H1 (cell line): ENCODE results near the gene CDH2. TPM values are rescaled to one million over a fixed set of nuclear protein-coding genes. Genes with fewer than 3 reads are reported as not detected.

Experiments used
- CTCF ChIA-PET: fragments of 300-600 bp; sonication (Branson Sonifier 250); formaldehyde crosslinking; loops from one replicate; lab custom pipeline; 2021; ENCODE audit not compliant: partially characterized antibody; lab: Charles Lee
- POLR2A ChIA-PET: fragments of 300-600 bp; sonication (Branson Sonifier 250); formaldehyde crosslinking; loops from one replicate; lab custom pipeline; 2021; ENCODE audit warnings: inconsistent platforms; ENCODE audit not compliant: partially characterized antibody; lab: Charles Lee
- DNase-seq, 2 experiments: peaks; one replicate each; pipeline versions ENCODE4 v3.0.0 to v3.0.0-alpha.2; 2010 to 2022; ENCODE audit warnings: low spot score in 2 of 2, low read depth in 1 of 2, mixed read lengths in 1 of 2
- FAIRE-seq: peaks from 2 replicates; lab custom pipeline; 2011; peaks lifted over from hg19 to GRCh38; lab: Jason Lieb, UNC
- H2AFZ ChIP-seq: 2 replicates; pipeline ENCODE4 v1.8.1; 2012; ENCODE audit warnings: low read length, inconsistent platforms
- H2AK5ac ChIP-seq: 2 replicates; pipeline ENCODE4 v1.6.1; 2013; ENCODE audit warnings: low read depth, low read length
- H2BK120ac ChIP-seq: replicated peaks from 2 replicates; pipeline ENCODE3; 2013; ENCODE audit warnings: low read depth, low read length, inconsistent platforms
- H2BK12ac ChIP-seq: 2 replicates; pipeline ENCODE4 v1.6.1; 2013; ENCODE audit warnings: low read depth, low read length
- H2BK15ac ChIP-seq: 2 replicates; pipeline ENCODE4 v1.6.1; 2013; ENCODE audit warnings: low read length
- H2BK20ac ChIP-seq: 2 replicates; pipeline ENCODE4 v1.6.1; 2013; ENCODE audit warnings: low read length
- H2BK5ac ChIP-seq: 2 replicates; pipeline ENCODE4 v1.6.1; 2013; ENCODE audit warnings: low read depth, low read length
- H3K14ac ChIP-seq: 2 replicates; pipeline ENCODE4 v1.6.1; 2013; ENCODE audit warnings: inconsistent platforms; ENCODE audit not compliant: insufficient read length
- H3K18ac ChIP-seq: 2 replicates; pipeline ENCODE4 v1.6.1; 2013; ENCODE audit warnings: low read length; ENCODE audit errors: extremely low read depth
- H3K23ac ChIP-seq: 2 replicates; pipeline ENCODE4 v1.6.1; 2013; ENCODE audit warnings: inconsistent platforms; ENCODE audit not compliant: insufficient read length
- H3K23me2 ChIP-seq: 2 replicates; pipeline ENCODE4 v1.6.1; 2013; ENCODE audit warnings: low read depth, low read length
- H3K27ac ChIP-seq: 2 replicates; pipeline ENCODE4 v1.6.1; 2011; ENCODE audit warnings: low read depth, low read length, inconsistent platforms
- H3K27me3 ChIP-seq, 4 experiments: replicated peaks in 1 of 4; 1 replicate in 1 of 4; 2 replicates in 3 of 4; pipeline versions ENCODE4 v1.6.1 to v1.8.1; 2011 to 2013; ENCODE audit warnings: low read length in 3 of 4, mild to moderate bottlenecking in 3 of 4, inconsistent platforms in 2 of 4, mixed read lengths in 2 of 4, moderate library complexity in 1 of 4; ENCODE audit not compliant: control insufficient read depth in 3 of 4, insufficient read depth in 3 of 4; ENCODE audit errors: extremely low read depth in 1 of 4
- H3K36me3 ChIP-seq, 4 experiments: 2 replicates each; pipeline versions ENCODE4 v1.6.1 to v1.8.1; 2011 to 2013; ENCODE audit warnings: mild to moderate bottlenecking in 4 of 4, low read length in 3 of 4, moderate library complexity in 2 of 4, control low read depth in 1 of 4, inconsistent platforms in 1 of 4; ENCODE audit not compliant: insufficient read depth in 4 of 4, control insufficient read depth in 2 of 4
- H3K4ac ChIP-seq: replicated peaks from 2 replicates; pipeline ENCODE3; 2013; ENCODE audit warnings: low read length, low read depth, mixed read lengths, inconsistent platforms; ENCODE audit not compliant: insufficient read length
- H3K4me1 ChIP-seq, 4 experiments: replicated peaks in 1 of 4; 1 replicate in 1 of 4; 2 replicates in 3 of 4; pipeline versions ENCODE4 v1.6.1 to v1.8.1; 2011 to 2013; ENCODE audit warnings: low read length in 3 of 4, inconsistent platforms in 2 of 4, mixed read lengths in 1 of 4; ENCODE audit not compliant: insufficient read depth in 4 of 4, control insufficient read depth in 3 of 4
- H3K4me2 ChIP-seq, 2 experiments: 2 replicates each; pipeline versions ENCODE4 v1.6.1 to v1.8.1; 2011 to 2013; ENCODE audit warnings: low read depth in 2 of 2, low read length in 2 of 2, control low read depth in 1 of 2, inconsistent platforms in 1 of 2, mild to moderate bottlenecking in 1 of 2; ENCODE audit not compliant: insufficient read depth in 1 of 2
- H3K4me3 ChIP-seq, 4 experiments: fragments of 200-600, 300-600 bp in 1 of 4; sonication (generic), shearing (Covaris generic), sonication (Bioruptor Twin) in 1 of 4; 2 replicates each; pipeline versions ENCODE4 v1.5.1 to v1.8.1; 2011 to 2016; ENCODE audit warnings: low read length in 4 of 4, low read depth in 3 of 4, control low read depth in 2 of 4, inconsistent platforms in 2 of 4, mild to moderate bottlenecking in 2 of 4, mixed read lengths in 1 of 4, moderate library complexity in 1 of 4; ENCODE audit not compliant: insufficient read depth in 2 of 4; ENCODE audit errors: extremely low read depth in 1 of 4
- H3K56ac ChIP-seq: replicated peaks from 2 replicates; pipeline ENCODE3; 2013; ENCODE audit warnings: low read depth, mild to moderate bottlenecking, mixed read lengths, low read length, inconsistent platforms; ENCODE audit not compliant: insufficient read length
- H3K79me1 ChIP-seq: 2 replicates; pipeline ENCODE4 v1.6.1; 2013; ENCODE audit warnings: low read depth, low read length, control low read depth
- H3K79me2 ChIP-seq, 2 experiments: 2 replicates each; pipeline versions ENCODE4 v1.6.1 to v1.8.1; 2012 to 2013; ENCODE audit warnings: low read length in 2 of 2, mild to moderate bottlenecking in 2 of 2, inconsistent platforms in 1 of 2; ENCODE audit not compliant: insufficient read depth in 2 of 2, control insufficient read depth in 1 of 2
- H3K9ac ChIP-seq, 4 experiments: replicated peaks in 1 of 4; 1 replicate in 1 of 4; 2 replicates in 3 of 4; pipeline versions ENCODE4 v1.6.1 to v1.8.1; 2011 to 2013; ENCODE audit warnings: low read depth in 3 of 4, low read length in 3 of 4, control low read depth in 2 of 4, mild to moderate bottlenecking in 2 of 4, moderate library complexity in 2 of 4, inconsistent platforms in 1 of 4; ENCODE audit errors: extremely low read depth in 1 of 4
- H3K9me3 ChIP-seq, 2 experiments: 2 replicates each; pipeline versions ENCODE4 v1.6.1 to v1.8.1; 2012 to 2013; ENCODE audit warnings: mild to moderate bottlenecking in 2 of 2, moderate library complexity in 2 of 2, control low read depth in 1 of 2, inconsistent platforms in 1 of 2, low read depth in 1 of 2, low read length in 1 of 2, mixed read lengths in 1 of 2; ENCODE audit not compliant: insufficient read depth in 2 of 2
- H4K20me1 ChIP-seq, 2 experiments: replicated peaks in 1 of 2; 2 replicates each; pipeline versions ENCODE3 to v1.8.1; 2011 to 2013; ENCODE audit warnings: inconsistent platforms in 2 of 2, low read length in 2 of 2, mild to moderate bottlenecking in 1 of 2; ENCODE audit not compliant: insufficient read depth in 2 of 2, control insufficient read depth in 1 of 2
- H4K5ac ChIP-seq: 2 replicates; pipeline ENCODE4 v1.6.1; 2013; ENCODE audit warnings: low read length, low read depth, mixed read lengths, inconsistent platforms; ENCODE audit not compliant: insufficient read length
- H4K8ac ChIP-seq: 2 replicates; pipeline ENCODE4 v1.8.0; 2013; ENCODE audit warnings: mild to moderate bottlenecking, moderate library complexity, low read length, inconsistent platforms; ENCODE audit not compliant: insufficient read depth; ENCODE audit errors: extremely low read depth
- H4K91ac ChIP-seq: replicated peaks from 2 replicates; pipeline ENCODE3; 2013; ENCODE audit warnings: low read length, mixed read lengths, inconsistent platforms; ENCODE audit not compliant: insufficient read length
- ASH2L ChIP-seq: fragments of 200-600, 300-600 bp; sonication (generic); IDR thresholded peaks from one replicate; pipeline ENCODE4 v1.7.1; 2017; ENCODE audit warnings: low read length
- BCL11A ChIP-seq, 2 experiments: IDR thresholded peaks; one replicate each; pipeline ENCODE4 v1.6.1; 2011; ENCODE audit warnings: low read depth in 2 of 2, low read length in 2 of 2, mild to moderate bottlenecking in 2 of 2
- BRCA1 ChIP-seq: IDR thresholded peaks from 2 replicates; pipeline ENCODE4 v1.6.1; 2012; ENCODE audit warnings: low read depth, low read length, improper control_type of control experiment
- CBX5 ChIP-seq: fragments of 300-800, 300-1000 bp; sonication (generic); IDR thresholded peaks from 2 replicates; pipeline ENCODE4 v1.7.1; 2016; ENCODE audit warnings: antibody characterized with exemption, low read length, low read depth
- CBX8 ChIP-seq: fragments of 300-800, 300-1000 bp; sonication (generic); IDR thresholded peaks from 2 replicates; pipeline ENCODE4 v1.7.1; 2016; ENCODE audit warnings: low read depth, low read length, borderline replicate concordance
- CHD2 ChIP-seq: IDR thresholded peaks from 2 replicates; pipeline ENCODE4 v1.6.1; 2012; ENCODE audit warnings: low read length, improper control_type of control experiment
- CREB1 ChIP-seq: IDR thresholded peaks from 2 replicates; pipeline ENCODE4 v1.6.1; 2012; ENCODE audit warnings: inconsistent platforms
- E2F6 ChIP-seq: IDR thresholded peaks from 2 replicates; pipeline ENCODE4 v1.6.1; 2012; ENCODE audit warnings: inconsistent platforms
- KDM4A ChIP-seq: IDR thresholded peaks from one replicate; pipeline ENCODE4 v1.7.1; 2012; ENCODE audit warnings: low read depth, mild to moderate bottlenecking, moderate library complexity, low read length, inconsistent platforms; ENCODE audit not compliant: severe bottlenecking
- MAFK ChIP-seq: IDR thresholded peaks from 2 replicates; pipeline ENCODE4 v1.6.1; 2012; ENCODE audit warnings: low read depth, mild to moderate bottlenecking, improper control_type of control experiment, low read length
- RXRA ChIP-seq: IDR thresholded peaks from 2 replicates; pipeline ENCODE4 v1.6.1; 2011; ENCODE audit warnings: low read depth, mild to moderate bottlenecking, low read length, moderate library complexity; ENCODE audit not compliant: insufficient read depth
- SP1 ChIP-seq: IDR thresholded peaks from 2 replicates; pipeline ENCODE4 v1.6.1; 2011; ENCODE audit warnings: low read depth, low read length
- SUZ12 ChIP-seq: fragments of 200-600 bp; sonication (generic); IDR thresholded peaks from 2 replicates; pipeline ENCODE4 v1.6.1; 2012; ENCODE audit warnings: mild to moderate bottlenecking, inconsistent platforms, low read length, moderate library complexity, mixed read lengths
- TCF12 ChIP-seq: IDR thresholded peaks from 2 replicates; pipeline ENCODE4 v1.6.1; 2011; ENCODE audit warnings: low read depth, mild to moderate bottlenecking, low read length
- YY1 ChIP-seq: IDR thresholded peaks from 2 replicates; pipeline ENCODE4 v1.6.1; 2011; ENCODE audit warnings: low read depth, mild to moderate bottlenecking, low read length
- ZNF274 ChIP-seq: IDR thresholded peaks from 2 replicates; pipeline ENCODE4 v1.7.0; 2012; ENCODE audit warnings: low read length, borderline replicate concordance; ENCODE audit errors: extremely low read depth
- WGBS, 2 experiments: shearing (Covaris generic) in 1 of 2; methylation state at CpG; one replicate each; pipeline versions ENCODE4 v1.1.6 to v1.1.7; 2013 to 2015; ENCODE audit warnings: low lambda C conversion rate in 2 of 2, mixed read lengths in 2 of 2, inconsistent platforms in 1 of 2, low coverage in 1 of 2, missing lambda C conversion rate in 1 of 2; ENCODE audit not compliant: insufficient replicate concordance in 2 of 2, insufficient coverage in 1 of 2, insufficient read length in 1 of 2; ENCODE audit errors: extremely low coverage in 1 of 2, missing lambda C conversion rate in 1 of 2; 5-methylcytosine and 5-hydroxymethylcytosine counted together
- polyA plus RNA-seq, 7 experiments: library from polyadenylated mRNA; depleted of rRNA in 3 of 7; stranded (reverse) in 5 of 7; unstranded in 2 of 7; fragments of >200 nt in 5 of 7; fragments of 200-250 nt in 2 of 7; gene quantifications; 1 replicate in 5 of 7; 2 replicates in 1 of 7; 4 replicates in 1 of 7; pipeline versions ENCODE4 v1.2.1 to v1.2.3, GENCODE V29; 2011 to 2013; ENCODE audit warnings: missing spikeins in 2 of 7, mixed read lengths in 2 of 7
- total RNA-seq: library from RNA; stranded (reverse); fragmentation: NEBNext Ultra II Directional; extraction: Animal tissue kit (Norgen Biotek cat#: 25700); gene quantifications from 2 replicates; pipeline ENCODE4 v1.2.1, GENCODE V29; 2021

CDH2 gene
- total and polyA plus RNA-seq, 2 of the 8 experiments (the other 6 are each of a cell fraction or from before 2014, with no cell fraction given) = 15.0 to 56.5 TPM

GRCh38 chr18:28007841-28008240, 169.1 kb downstream of the CDH2 start:
- FAIRE-seq = no peak
- no peak overlapping the region for H3K14ac ChIP-seq
- no peak overlapping the region for H3K56ac ChIP-seq
- no peak overlapping the region for H4K5ac ChIP-seq
- H4K20me1 ChIP-seq = no peaks in the 10 kb centered on the region
- H2BK120ac ChIP-seq = no peak overlapping the region
- H3K79me2 ChIP-seq = no peaks in the 10 kb centered on the region
- ChIA-PET POLR2A (no interaction called here), CTCF (no interaction called here)
- no peak overlapping the region for H3K4me3 ChIP-seq
- no peak overlapping the region for H2BK12ac ChIP-seq
- no peak overlapping the region for H2BK15ac ChIP-seq
- H4K8ac ChIP-seq = no peak overlapping the region
- H2BK20ac ChIP-seq = no peak overlapping the region
- H3K9ac ChIP-seq = no peak overlapping the region
- H3K27me3 ChIP-seq = no peaks in the 10 kb centered on the region
- H3K27ac ChIP-seq = no peak overlapping the region
- H3K4ac ChIP-seq = no peak overlapping the region
- WGBS, 2 experiments = 91% methylated on average over 5 of the region's 5 CpGs; no CpG with 5 or more reads in 1 of the 2 experiments
- no peaks in the 10 kb centered on the region for H3K79me1 ChIP-seq
- no peak overlapping the region for H2BK5ac ChIP-seq
- no peaks in the 10 kb centered on the region for H3K9me3 ChIP-seq
- no peaks in the 10 kb centered on the region for H3K4me1 ChIP-seq
- no peak overlapping the region for H2AK5ac ChIP-seq
- H4K91ac ChIP-seq = no peak overlapping the region
- H3K4me2 ChIP-seq = no peak overlapping the region
- H3K23ac ChIP-seq = no peak overlapping the region
- no peak for DNase-seq
- no peaks in the 10 kb centered on the region; a peak in 1 of 8 replicates for H3K36me3 ChIP-seq
- H3K18ac ChIP-seq = no peak overlapping the region
- H2AFZ ChIP-seq = no peak overlapping the region
- H3K23me2 ChIP-seq = no peaks in the 10 kb centered on the region
- TF ChIP-seq MAFK = no peak
- no peak for TF ChIP-seq ASH2L
- TF ChIP-seq CBX8 = no peak
- TF ChIP-seq CBX5 = no peak
- TF ChIP-seq RXRA = no peak
- no peak for TF ChIP-seq SUZ12
- TF ChIP-seq SP1 = no peak
- TF ChIP-seq ZNF274 = no peak
- TF ChIP-seq CREB1 = no peak
- no peak for TF ChIP-seq E2F6
- no peak for TF ChIP-seq BCL11A (IDR thresholded peaks at IDR 0.05; ENCODE audit: low read depth in 2 of 2, low read length in 2 of 2)
- TF ChIP-seq TCF12 = no peak
- TF ChIP-seq KDM4A = no peak
- no peak for TF ChIP-seq CHD2
- TF ChIP-seq BRCA1 = no peak
- TF ChIP-seq YY1 = no peak
